ENCODE measurements around the gene ULK2.

Gene ULK2

GRCh38 chr17:19727501-19728078 is 140.1 kb downstream of the ULK2 start:
- no peak for TF ChIP-seq POLR2AphosphoS5 (IDR thresholded peaks at IDR 0.05; ENCODE audit: low read depth, low read length)
- no peak for TF ChIP-seq POLR2A (IDR thresholded peaks at IDR 0.05; ENCODE audit: low read depth, low read length)
- no peak for TF ChIP-seq TAF1 (IDR thresholded peaks at IDR 0.05; ENCODE audit: borderline replicate concordance, low read depth, low read length)
- no peak for FAIRE-seq
- DNase-seq (ENCODE audit: insufficient read length) = no peak

DNA sequence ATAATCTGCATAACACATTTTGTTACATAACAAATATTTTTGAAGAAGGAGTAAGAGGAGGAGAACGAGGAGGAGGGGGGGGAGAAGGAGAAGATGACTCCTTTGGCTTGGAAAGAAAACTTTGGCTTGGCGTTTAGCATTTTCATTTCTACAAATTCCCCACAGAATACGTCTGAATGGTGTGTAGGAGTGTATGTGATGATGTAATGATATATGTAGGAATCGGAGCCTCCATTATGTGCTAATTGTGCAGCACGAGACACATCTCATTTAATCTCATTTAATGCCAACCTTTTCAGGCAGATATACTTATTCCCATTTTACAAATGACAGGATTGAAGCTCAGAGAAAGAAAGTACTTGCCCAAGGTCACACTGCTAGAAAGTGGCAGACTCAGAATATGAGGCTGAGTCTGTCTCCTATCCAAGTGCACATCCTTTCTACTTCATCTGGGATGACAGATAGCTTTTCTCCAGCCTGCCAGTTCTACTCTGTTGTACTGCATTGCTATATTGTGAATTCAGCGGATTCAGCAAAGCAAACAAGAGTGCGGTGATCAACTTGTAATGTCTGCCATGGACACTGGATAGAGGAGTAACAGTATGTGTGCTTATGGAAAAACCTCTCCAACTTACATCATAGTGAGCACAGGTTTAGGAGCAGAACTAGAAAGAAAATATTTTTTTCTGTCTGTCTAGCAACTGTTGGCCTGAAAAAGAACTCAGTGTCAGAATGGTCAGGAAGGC is 140.9 kb downstream of the ULK2 start:
- DNase-seq (ENCODE audit: insufficient read length) = no peak
- FAIRE-seq = no peak
- no peak for TF ChIP-seq TAF1 (IDR thresholded peaks at IDR 0.05; ENCODE audit: borderline replicate concordance, low read depth, low read length)
- no peak for TF ChIP-seq POLR2A (IDR thresholded peaks at IDR 0.05; ENCODE audit: low read depth, low read length)
- no peak for TF ChIP-seq POLR2AphosphoS5 (IDR thresholded peaks at IDR 0.05; ENCODE audit: low read depth, low read length)

- no peak for DNase-seq (ENCODE audit: insufficient read length)
- FAIRE-seq = no peak
- no peak for TF ChIP-seq POLR2A (IDR thresholded peaks at IDR 0.05; ENCODE audit: low read depth, low read length)
- TF ChIP-seq TAF1 (IDR thresholded peaks at IDR 0.05; ENCODE audit: borderline replicate concordance, low read depth, low read length) = no peak
- no peak for TF ChIP-seq POLR2AphosphoS5 (IDR thresholded peaks at IDR 0.05; ENCODE audit: low read depth, low read length)
Observed at GRCh38 chr17:19725486-19725885, 142.2 kb downstream of the ULK2 start.

DNA sequence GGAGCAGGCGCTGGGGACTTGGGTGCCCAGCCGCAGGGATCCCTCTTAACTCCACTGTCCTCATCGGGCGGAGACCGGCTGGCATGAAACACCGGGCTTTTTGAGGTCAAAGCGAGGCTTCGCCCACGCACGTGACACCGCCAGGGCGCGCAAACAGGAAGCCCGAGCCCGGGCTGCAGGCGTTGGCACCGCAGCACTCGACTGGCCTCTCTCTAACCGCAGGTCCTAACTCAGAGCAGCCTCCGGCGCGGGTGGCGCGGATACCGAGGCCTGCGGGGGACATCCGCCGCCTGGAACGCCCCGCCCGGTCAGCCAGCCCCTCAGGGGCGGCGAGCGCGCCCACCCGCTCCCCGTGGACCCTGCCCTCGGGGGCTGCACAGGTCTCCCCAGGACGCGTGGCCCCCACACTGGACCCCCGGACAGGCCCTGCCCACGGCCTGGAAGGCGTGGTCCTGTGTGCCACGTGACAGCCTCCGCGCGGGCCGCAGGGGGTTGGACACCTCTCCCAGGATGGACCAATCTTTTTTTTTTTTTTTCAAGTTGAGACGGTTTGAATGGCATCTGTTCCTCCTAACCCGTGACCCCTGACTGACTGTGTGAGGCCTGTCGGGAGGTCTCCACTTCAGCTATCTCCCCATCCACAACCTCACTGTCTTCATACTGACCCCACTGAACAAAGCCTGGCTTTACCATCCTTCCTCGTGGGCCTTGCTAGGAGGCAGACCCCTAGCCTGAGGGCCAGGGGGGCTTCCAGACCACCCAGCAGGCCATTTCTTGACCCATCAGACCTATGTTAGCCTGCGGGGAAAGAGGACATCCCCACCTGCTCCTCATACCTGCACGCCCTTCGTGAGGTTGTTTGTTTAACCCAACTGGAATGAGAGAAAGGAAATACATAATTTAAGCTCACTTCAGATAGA is 143.0 kb downstream of the ULK2 start:
- no peak for DNase-seq (ENCODE audit: insufficient read length)
- TF ChIP-seq POLR2AphosphoS5 (IDR thresholded peaks at IDR 0.05; ENCODE audit: low read depth, low read length) (no peak), POLR2A (IDR thresholded peaks at IDR 0.05; ENCODE audit: low read depth, low read length) (no peak), TAF1 (IDR thresholded peaks at IDR 0.05; ENCODE audit: borderline replicate concordance, low read depth, low read length) (no peak)
- no peak for FAIRE-seq

GRCh38 chr17:19723964-19724363 is 143.8 kb downstream of the ULK2 start:
- DNase-seq (ENCODE audit: insufficient read length) (no peak), FAIRE-seq (no peak)
- TF ChIP-seq TAF1 (IDR thresholded peaks at IDR 0.05; ENCODE audit: borderline replicate concordance, low read depth, low read length) (no peak), POLR2AphosphoS5 (IDR thresholded peaks at IDR 0.05; ENCODE audit: low read depth, low read length) (no peak), POLR2A (IDR thresholded peaks at IDR 0.05; ENCODE audit: low read depth, low read length) (no peak)
